ENCODE data around the gene PCDHB15. TPM values are rescaled to one million over a fixed set of nuclear protein-coding genes. Genes with fewer than 3 reads are reported as not detected.
"Not testable (repeated sequence)": the region's sequence is repeated elsewhere in the genome, so short reads cannot be mapped to it uniquely, and the experiment has no call there.

Gene PCDHB15
- total RNA-seq, 1 experiment from 2014 or later = not detected

- no peak overlapping the region for H3K4me3 ChIP-seq (ENCODE audit: low read depth, low read length)
- no peaks in the 10 kb centered on the region for H3K4me1 ChIP-seq
- H3K4me1 Mint-ChIP-seq (ENCODE audit: low read depth, unreplicated experiment) = no peaks in the 10 kb centered on the region
- H3K27me3 Mint-ChIP-seq (ENCODE audit: insufficient read depth, unreplicated experiment) = no peaks in the 10 kb centered on the region
- no peak overlapping the region for H3K27ac Mint-ChIP-seq (ENCODE audit: unreplicated experiment)
- intact Hi-C loops (cut with micrococcal nuclease; ENCODE audit: unreplicated experiment) = no loop called here
- H3K9me3 Mint-ChIP-seq (ENCODE audit: unreplicated experiment) = peaks cover 50% of the 10 kb centered on the region
- DNase-seq = no peak
- H3K36me3 ChIP-seq (ENCODE audit: control insufficient read depth, insufficient read depth, low read length) = no peaks in the 10 kb centered on the region
- CTCF ChIA-PET = no interaction called here
- no TSS peak for BruUV-seq (replicated peaks)
- POLR2A ChIA-PET = no interaction called here
- no peaks in the 10 kb centered on the region for H3K36me3 Mint-ChIP-seq (ENCODE audit: insufficient read depth, unreplicated experiment)
- peaks cover 18% of the 10 kb centered on the region for H3K9me3 ChIP-seq
- no peak for TF ChIP-seq CTCF (IDR thresholded peaks at IDR 0.05; ENCODE audit: insufficient read depth in 1 of 2, low read depth in 1 of 2, low read length in 1 of 2, severe bottlenecking in 1 of 2, unreplicated experiment in 1 of 2)
- no peak overlapping the region for H3K4me3 Mint-ChIP-seq (ENCODE audit: unreplicated experiment)
- H3K27me3 ChIP-seq (replicated peaks; ENCODE audit: control insufficient read depth, insufficient read depth, low read length) = no peaks in the 10 kb centered on the region
Measured at GRCh38 chr5:141241496-141241895, 3.7 kb upstream of the PCDHB15 start.

GRCh38 chr5:141246971-141247370 is 1.8 kb downstream of the PCDHB15 start:
- H3K27me3 Mint-ChIP-seq (ENCODE audit: insufficient read depth, unreplicated experiment); H3K27me3 ChIP-seq (replicated peaks; ENCODE audit: control insufficient read depth, insufficient read depth, low read length); H3K4me1 ChIP-seq; BruUV-seq (replicated peaks); H3K36me3 ChIP-seq (ENCODE audit: control insufficient read depth, insufficient read depth, low read length); H3K4me3 ChIP-seq (ENCODE audit: low read depth, low read length); intact Hi-C loops (cut with micrococcal nuclease; ENCODE audit: unreplicated experiment); H3K27ac Mint-ChIP-seq (ENCODE audit: unreplicated experiment); H3K36me3 Mint-ChIP-seq (ENCODE audit: insufficient read depth, unreplicated experiment); POLR2A ChIA-PET; CTCF ChIA-PET; H3K4me1 Mint-ChIP-seq (ENCODE audit: low read depth, unreplicated experiment); H3K4me3 Mint-ChIP-seq (ENCODE audit: unreplicated experiment); DNase-seq: not testable (repeated sequence)
- H3K9me3 Mint-ChIP-seq (ENCODE audit: unreplicated experiment) = peaks cover 49% of the 10 kb centered on the region
- H3K9me3 ChIP-seq = peaks cover 31% of the 10 kb centered on the region

GRCh38 chr5:141247434-141247833 is 2.2 kb downstream of the PCDHB15 start:
- H3K4me3 Mint-ChIP-seq (ENCODE audit: unreplicated experiment); H3K4me1 Mint-ChIP-seq (ENCODE audit: low read depth, unreplicated experiment): not testable (repeated sequence)

GRCh38 chr5:141250576-141250975 is 5.4 kb downstream of the PCDHB15 start:
- no TSS peak for BruUV-seq (replicated peaks)
- peaks cover 5% of the 10 kb centered on the region for H3K36me3 Mint-ChIP-seq (ENCODE audit: insufficient read depth, unreplicated experiment)
- H3K36me3 ChIP-seq (ENCODE audit: control insufficient read depth, insufficient read depth, low read length) = no peaks in the 10 kb centered on the region
- no peak overlapping the region for H3K27ac Mint-ChIP-seq (ENCODE audit: unreplicated experiment)
- no peaks in the 10 kb centered on the region for H3K4me1 ChIP-seq
- intact Hi-C loops (cut with micrococcal nuclease; ENCODE audit: unreplicated experiment) = no loop called here
- no peak overlapping the region for H3K4me3 Mint-ChIP-seq (ENCODE audit: unreplicated experiment)
- H3K27me3 ChIP-seq (replicated peaks; ENCODE audit: control insufficient read depth, insufficient read depth, low read length) = no peaks in the 10 kb centered on the region
- peaks cover 26% of the 10 kb centered on the region for H3K9me3 ChIP-seq
- no peaks in the 10 kb centered on the region for H3K27me3 Mint-ChIP-seq (ENCODE audit: insufficient read depth, unreplicated experiment)
- peaks cover 37% of the 10 kb centered on the region for H3K9me3 Mint-ChIP-seq (ENCODE audit: unreplicated experiment)
- ChIA-PET CTCF (no interaction called here), POLR2A (no interaction called here)
- no peak overlapping the region for H3K4me3 ChIP-seq (ENCODE audit: low read depth, low read length)
- TF ChIP-seq CTCF (IDR thresholded peaks at IDR 0.05; ENCODE audit: insufficient read depth in 1 of 2, low read depth in 1 of 2, low read length in 1 of 2, severe bottlenecking in 1 of 2, unreplicated experiment in 1 of 2) = no peak
- DNase-seq = no peak
- no peaks in the 10 kb centered on the region for H3K4me1 Mint-ChIP-seq (ENCODE audit: low read depth, unreplicated experiment)

More at GRCh38 chr5:141247434-141247833, 2.2 kb downstream of the PCDHB15 start:
- H3K4me1 ChIP-seq; DNase-seq; POLR2A ChIA-PET; BruUV-seq (replicated peaks); H3K27me3 Mint-ChIP-seq (ENCODE audit: insufficient read depth, unreplicated experiment); H3K4me3 ChIP-seq (ENCODE audit: low read depth, low read length); CTCF ChIA-PET; H3K36me3 Mint-ChIP-seq (ENCODE audit: insufficient read depth, unreplicated experiment); intact Hi-C loops (cut with micrococcal nuclease; ENCODE audit: unreplicated experiment); H3K27ac Mint-ChIP-seq (ENCODE audit: unreplicated experiment); H3K27me3 ChIP-seq (replicated peaks; ENCODE audit: control insufficient read depth, insufficient read depth, low read length); H3K36me3 ChIP-seq (ENCODE audit: control insufficient read depth, insufficient read depth, low read length): not testable (repeated sequence)
- H3K9me3 Mint-ChIP-seq (ENCODE audit: unreplicated experiment) = peaks cover 49% of the 10 kb centered on the region
- H3K9me3 ChIP-seq = peaks cover 32% of the 10 kb centered on the region

Measured in Caco-2 (cell line).